ENCODE data around the gene WFS1. TPM values are rescaled to one million over a fixed set of nuclear protein-coding genes. Genes with fewer than 3 reads are reported as not detected.

The WFS1 gene
- total RNA-seq, 2 donors from 2014 or later = 12.1 to 12.7 TPM

GRCh38 chr4:6300359-6300758 lies 30.7 kb downstream of the WFS1 start:
- intact Hi-C loops (cut with DNase I) = no loop called here
- no peak for TF ChIP-seq CTCF (IDR thresholded peaks at IDR 0.05)
- no peak overlapping the region for H3K27ac ChIP-seq
- no peaks in the 10 kb centered on the region for H3K27me3 ChIP-seq
- H3K4me3 ChIP-seq = no peak overlapping the region
- DNase-seq = no peak
- no peaks in the 10 kb centered on the region for H3K36me3 ChIP-seq
- no peaks in the 10 kb centered on the region for H3K9me3 ChIP-seq
- no peaks in the 10 kb centered on the region for H3K4me1 ChIP-seq
- no peak overlapping the region for H3K9ac ChIP-seq (ENCODE audit: low read depth in 2 of 2, low read length in 2 of 2)

GRCh38 chr4:6301051-6301731 lies 31.5 kb downstream of the WFS1 start:
- no peaks in the 10 kb centered on the region for H3K36me3 ChIP-seq
- H3K9me3 ChIP-seq = no peaks in the 10 kb centered on the region
- no peak for DNase-seq
- no peak overlapping the region for H3K27ac ChIP-seq
- no peaks in the 10 kb centered on the region for H3K4me1 ChIP-seq
- intact Hi-C loops (cut with DNase I) = no loop called here
- H3K27me3 ChIP-seq = no peaks in the 10 kb centered on the region
- no peak for TF ChIP-seq CTCF (IDR thresholded peaks at IDR 0.05)
- no peak overlapping the region for H3K9ac ChIP-seq (ENCODE audit: low read depth in 2 of 2, low read length in 2 of 2)
- no peak overlapping the region for H3K4me3 ChIP-seq

GRCh38 chr4:6301732-6302442 lies 32.2 kb downstream of the WFS1 start:
- intact Hi-C loops (cut with DNase I) = no loop called here
- TF ChIP-seq CTCF (IDR thresholded peaks at IDR 0.05) = no peak
- no peak overlapping the region for H3K4me3 ChIP-seq
- no peaks in the 10 kb centered on the region for H3K4me1 ChIP-seq
- H3K27ac ChIP-seq = no peak overlapping the region
- no peaks in the 10 kb centered on the region for H3K36me3 ChIP-seq
- H3K9me3 ChIP-seq = no peaks in the 10 kb centered on the region
- no peaks in the 10 kb centered on the region for H3K27me3 ChIP-seq
- DNase-seq = no peak
- H3K9ac ChIP-seq (ENCODE audit: low read depth in 2 of 2, low read length in 2 of 2) = no peak overlapping the region

- no peak overlapping the region for H3K27ac ChIP-seq
- H3K4me1 ChIP-seq = no peaks in the 10 kb centered on the region
- no peaks in the 10 kb centered on the region for H3K36me3 ChIP-seq
- H3K9ac ChIP-seq (ENCODE audit: low read depth in 2 of 2, low read length in 2 of 2) = no peak overlapping the region
- intact Hi-C loops (cut with DNase I) = no loop called here
- no peak for TF ChIP-seq CTCF (IDR thresholded peaks at IDR 0.05)
- H3K27me3 ChIP-seq = no peaks in the 10 kb centered on the region
- H3K4me3 ChIP-seq = no peak overlapping the region
- H3K9me3 ChIP-seq = no peaks in the 10 kb centered on the region
- DNase-seq = no peak
Measured at GRCh38 chr4:6302869-6303268, 33.2 kb downstream of the WFS1 start.

- H3K4me3 ChIP-seq = no peak overlapping the region
- DNase-seq = no peak
- H3K27me3 ChIP-seq = peaks cover 3% of the 10 kb centered on the region
- H3K4me1 ChIP-seq = no peaks in the 10 kb centered on the region
- H3K36me3 ChIP-seq = no peaks in the 10 kb centered on the region
- no peak for TF ChIP-seq CTCF (IDR thresholded peaks at IDR 0.05)
- no peak overlapping the region for H3K27ac ChIP-seq
- H3K9me3 ChIP-seq = no peaks in the 10 kb centered on the region
- intact Hi-C loops (cut with DNase I) = no loop called here
- no peak overlapping the region for H3K9ac ChIP-seq (ENCODE audit: low read depth in 2 of 2, low read length in 2 of 2)
Measured at GRCh38 chr4:6303943-6304342, 34.3 kb downstream of the WFS1 start.
